HG03571 (cell line): ENCODE results near the gene PRICKLE2.

Experiments
- ATAC-seq: cut with Tn5 transposase; IDR thresholded peaks from one replicate; pipeline ENCODE4 v1.9.1; 2021; ENCODE audit not compliant: unreplicated experiment

Gene PRICKLE2

DNA sequence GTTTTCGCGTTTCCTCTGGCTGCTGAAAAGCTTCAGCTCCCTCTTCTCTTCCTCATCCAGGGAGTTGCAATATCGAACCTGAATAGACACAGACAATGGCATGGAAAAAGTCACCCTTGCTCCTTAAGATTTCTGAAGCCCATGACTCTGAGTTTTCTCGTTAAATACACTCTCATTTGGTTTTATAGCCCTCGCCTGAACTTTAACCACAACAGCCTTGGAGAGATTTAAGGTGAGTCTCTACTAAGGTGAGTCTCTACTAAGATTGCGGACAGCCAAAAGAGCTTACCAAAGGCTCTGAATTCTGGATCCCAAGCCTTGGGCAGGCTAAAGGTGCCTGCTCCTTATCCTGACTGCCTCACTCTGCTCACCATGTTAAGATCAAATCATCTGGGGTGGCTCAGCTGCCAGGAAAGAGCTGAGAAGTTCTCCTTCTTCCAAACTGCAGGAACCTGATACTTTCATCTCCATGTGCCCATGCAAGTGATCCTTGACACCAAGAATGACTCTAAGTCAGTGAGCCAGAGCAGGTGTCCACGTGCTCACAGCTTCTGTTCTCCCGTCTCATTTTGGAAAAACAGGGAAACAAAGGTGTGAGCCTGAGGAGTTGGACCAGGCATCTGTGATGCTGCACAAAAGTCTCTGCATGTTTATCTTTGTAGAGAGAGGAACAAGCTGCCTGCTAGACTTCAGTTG is 65.1 kb downstream of the PRICKLE2 start:
- no peak for ATAC-seq

DNA sequence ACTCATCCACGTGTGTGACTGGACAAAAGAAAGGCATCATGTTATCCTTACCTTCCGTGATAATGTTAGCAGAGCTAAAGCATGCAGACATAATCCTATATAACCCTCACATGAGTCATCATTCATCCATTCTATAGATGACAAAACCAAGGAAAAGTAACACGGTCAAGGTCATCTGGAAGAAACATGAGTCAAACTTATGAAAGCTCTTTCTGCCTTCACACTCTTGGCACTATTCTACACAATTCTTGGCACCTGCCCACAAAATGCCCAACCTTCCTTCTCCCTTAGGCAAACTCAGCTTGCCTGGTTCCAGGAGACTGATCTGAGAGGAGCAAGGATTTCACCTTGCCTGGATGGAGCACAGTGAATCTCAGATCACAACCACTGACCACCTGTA is 66.9 kb downstream of the PRICKLE2 start:
- no peak for ATAC-seq

GRCh38 chr3:64157150-64158035 is 67.9 kb downstream of the PRICKLE2 start:
- ATAC-seq, result no peak

- no peak for ATAC-seq
Observed at GRCh38 chr3:64155328-64155727, 69.9 kb downstream of the PRICKLE2 start.

DNA sequence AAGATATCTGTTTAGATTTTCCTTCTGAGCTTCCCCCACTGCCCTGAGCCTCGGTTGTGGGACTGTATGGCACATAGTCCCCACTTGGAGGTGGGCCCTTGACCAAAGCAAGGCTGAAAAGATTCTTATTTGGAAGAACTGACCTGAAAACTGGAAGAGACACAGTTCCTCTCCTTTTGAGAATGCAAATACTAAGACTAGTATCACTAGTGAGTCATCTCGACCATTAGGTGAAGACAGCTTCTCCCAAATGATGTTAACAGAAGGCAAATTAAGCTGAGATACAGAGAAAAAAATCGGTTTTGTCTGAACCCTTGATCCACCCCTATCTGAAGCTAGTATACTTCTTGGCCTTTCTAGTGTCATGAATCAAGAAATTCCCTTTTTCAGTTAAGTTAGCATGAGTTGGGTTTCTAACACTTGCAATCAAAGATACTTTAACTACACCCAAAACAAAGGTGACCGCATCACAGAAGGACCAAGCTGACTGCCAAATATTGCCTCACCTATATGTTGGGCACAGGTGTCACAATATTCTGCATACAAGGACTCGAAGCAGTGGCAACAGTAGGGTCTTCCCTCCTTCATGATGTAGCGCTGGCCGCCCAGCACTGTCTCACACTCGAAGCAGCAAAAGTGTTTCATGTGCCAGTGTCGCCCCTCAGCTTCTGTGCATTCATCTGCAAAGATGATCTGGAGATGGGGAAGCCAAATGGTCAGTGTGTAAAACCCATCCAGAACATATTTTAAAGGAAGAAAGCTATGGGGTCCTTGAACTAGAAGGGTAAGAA is 72.4 kb downstream of the PRICKLE2 start:
- ATAC-seq, result no peak

DNA sequence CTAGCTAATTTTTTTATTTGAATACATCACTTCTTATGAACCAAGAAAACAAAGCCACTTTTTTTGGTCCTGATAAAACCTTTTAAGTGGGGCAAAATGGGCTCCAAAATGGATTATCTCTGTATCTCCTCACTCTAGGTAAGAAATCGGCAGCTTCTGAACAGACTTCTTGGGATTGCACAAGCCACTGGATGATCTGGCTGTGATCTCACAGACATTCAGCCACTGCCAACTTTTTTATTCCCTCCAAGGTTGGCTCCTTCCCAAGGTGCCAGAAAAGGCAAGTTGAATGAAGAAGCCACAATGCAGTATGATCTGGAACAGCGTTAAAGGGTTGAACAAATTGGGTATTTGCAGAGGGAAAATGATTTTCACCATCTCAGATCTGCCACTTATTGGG is 73.2 kb downstream of the PRICKLE2 start:
- no peak for ATAC-seq

DNA sequence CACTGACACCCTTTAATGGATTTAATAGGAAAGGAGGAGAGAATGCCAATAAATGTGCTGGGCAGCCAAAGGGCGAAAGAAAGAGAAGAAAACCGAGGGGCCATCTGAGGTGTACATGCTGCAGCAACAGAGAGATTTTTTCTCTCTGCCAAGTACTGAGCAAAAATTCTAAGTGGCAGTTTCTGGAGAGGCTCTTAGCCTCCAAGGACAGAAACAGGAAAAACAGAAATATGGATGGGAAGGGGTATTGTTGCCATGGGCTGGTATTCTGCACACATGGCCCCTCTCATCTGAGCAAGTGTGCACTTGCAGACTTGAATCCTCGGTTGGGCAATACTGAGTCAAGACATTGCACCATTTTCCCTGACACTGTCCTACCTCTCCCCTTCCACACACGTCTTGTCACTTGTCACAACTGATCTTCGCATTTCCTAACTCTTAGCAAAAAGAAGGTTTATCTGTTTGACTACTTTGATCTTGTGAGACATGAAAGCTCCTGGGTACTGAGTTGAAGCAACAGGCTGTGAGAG is 73.9 kb downstream of the PRICKLE2 start:
- ATAC-seq, result no peak

DNA sequence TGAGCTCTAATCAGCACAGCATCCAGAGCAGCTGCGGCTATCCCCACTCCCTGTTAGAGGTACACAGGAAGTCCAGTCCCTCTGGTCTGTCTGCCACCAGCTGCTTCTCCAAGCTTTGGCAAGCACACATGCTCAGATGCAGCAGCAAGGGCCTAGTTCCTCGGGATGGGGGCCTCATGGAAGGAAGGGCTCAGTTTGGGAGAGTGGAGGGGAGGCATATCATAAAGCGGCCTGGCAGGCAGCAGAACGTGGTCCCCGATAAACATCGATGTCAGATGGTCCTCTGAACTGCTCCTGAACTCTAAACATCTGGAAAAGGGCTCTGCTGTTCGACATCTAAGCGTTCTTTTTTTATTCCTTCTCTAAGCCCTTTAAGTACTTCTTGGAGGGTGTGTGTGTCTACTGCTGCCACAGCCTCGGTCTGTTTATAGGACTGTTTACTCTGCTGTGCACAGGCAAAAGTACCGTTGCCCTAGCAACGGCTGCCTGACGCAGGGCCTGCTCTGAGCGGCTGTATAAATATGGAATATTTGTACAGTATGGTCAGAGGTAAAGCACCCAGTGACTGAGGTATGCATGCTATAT is 74.6 kb downstream of the PRICKLE2 start:
- ATAC-seq, result no peak

GRCh38 chr3:64149886-64150285 is 75.4 kb downstream of the PRICKLE2 start:
- ATAC-seq, result no peak

DNA sequence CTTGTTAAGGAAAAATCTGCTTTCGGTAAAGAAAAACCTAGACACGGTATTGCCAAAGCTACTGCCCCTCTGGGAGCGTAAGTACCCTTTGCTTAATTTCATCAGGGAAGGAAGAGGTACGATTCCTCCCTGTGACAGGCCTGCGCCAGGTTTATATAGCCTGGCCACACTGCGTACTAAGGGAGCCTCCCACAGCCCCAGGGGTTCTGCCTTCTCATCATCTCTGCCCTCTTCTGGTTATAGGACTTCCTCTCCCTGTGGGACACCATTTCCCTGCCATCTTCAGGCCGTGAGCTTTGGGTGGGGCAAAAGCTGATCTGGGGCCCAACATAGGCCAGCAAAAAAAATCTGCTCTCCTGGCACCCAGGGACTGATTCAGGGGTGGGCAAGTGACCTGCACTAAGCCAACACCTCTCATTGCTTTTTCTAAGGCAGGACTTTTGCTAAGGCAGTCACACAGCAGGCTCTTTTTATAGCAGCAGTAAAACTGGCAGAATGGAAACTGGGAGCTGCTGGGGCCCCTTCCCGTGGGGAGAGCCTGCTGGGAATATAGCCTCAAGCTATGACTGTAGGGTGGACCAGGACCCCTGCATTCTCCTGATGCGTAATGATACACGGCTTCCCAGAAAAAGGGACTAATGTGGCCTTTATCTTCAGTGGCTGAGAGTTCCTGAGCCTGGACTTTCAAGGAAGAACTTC is 76.2 kb downstream of the PRICKLE2 start:
- no peak for ATAC-seq

- ATAC-seq, result no peak
Observed at GRCh38 chr3:64147211-64147610, 78.1 kb downstream of the PRICKLE2 start.

DNA sequence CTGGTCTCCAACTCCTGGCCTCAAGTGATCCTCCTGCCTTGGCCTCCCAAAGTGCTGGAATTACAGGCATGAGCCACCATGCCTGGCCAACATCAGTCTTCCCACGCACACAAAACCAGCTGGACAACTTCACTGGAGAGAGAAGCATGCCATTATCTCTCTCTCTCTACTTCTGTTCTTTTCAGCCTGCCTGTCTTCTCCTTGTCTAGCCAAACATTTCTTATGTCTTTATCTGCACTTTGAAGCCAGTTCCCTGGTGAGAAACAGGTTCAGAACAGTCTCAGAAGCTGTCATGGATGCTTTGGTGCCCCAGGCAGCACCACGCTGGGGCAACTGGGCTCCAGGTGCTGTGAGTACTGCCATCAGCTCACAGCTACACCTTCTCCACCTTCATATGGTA is 79.8 kb downstream of the PRICKLE2 start:
- no peak for ATAC-seq

DNA sequence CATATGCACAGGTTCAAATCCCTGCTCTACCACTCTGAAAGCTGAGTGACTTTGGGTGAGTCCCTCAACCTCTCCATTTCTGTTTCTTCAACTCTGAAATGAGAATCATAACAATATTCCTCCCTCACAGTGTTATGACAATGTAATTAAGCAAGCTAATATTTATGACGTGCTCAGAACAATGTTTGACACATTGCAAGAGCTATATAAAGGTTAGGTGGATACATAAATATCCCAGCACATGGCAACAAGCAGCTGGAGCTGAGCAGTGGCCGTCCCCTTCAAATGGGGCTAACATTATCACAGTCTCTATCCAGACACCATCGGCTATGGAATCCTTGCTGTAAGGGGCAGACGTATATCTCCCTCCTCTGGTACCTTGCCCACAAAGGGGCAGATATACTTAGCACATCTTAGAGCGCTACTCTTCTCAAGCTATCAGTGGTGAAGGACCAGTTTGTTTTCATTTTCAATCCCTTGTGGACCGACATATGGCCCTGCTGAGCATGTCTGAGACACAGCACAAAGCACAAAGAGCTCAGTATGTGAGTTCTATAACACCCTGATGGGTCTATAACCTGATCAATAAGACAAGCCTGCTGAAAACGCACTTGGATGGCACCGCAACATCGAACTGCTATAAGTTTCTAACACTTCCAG is 80.9 kb downstream of the PRICKLE2 start:
- no peak for ATAC-seq

DNA sequence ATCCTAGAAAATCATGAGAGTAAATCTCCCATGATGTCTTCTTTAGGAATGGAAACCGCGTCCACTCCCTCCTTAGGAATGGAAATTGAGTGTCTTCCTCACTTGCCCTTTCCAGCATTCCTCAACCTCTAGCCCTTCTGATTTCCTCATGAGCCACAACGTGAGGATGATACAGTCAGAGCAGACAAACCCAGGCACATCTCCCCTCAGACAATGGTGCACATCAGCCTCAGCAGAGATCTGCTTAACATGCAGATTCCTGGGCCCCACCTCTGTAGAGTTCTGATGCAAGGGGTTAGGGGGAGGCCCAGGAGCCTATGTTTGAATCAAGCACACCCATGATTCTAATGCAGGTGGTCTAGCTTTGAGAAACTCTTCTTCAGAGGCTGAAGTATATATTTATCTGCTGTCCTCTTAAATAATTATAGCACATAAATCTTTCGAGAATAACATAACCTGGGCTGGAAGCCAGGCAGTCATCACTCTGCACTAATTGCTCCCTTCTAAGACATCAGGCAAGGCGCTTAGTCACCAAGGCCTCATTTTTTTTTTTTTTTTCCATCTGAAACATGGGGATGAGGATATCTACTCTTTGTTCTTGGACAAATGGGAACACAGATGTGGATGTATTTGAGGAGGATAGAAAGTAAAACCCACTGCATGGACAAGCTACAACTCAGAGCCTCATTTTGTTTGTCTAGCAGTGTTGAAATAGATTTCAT is 81.7 kb downstream of the PRICKLE2 start:
- no peak for ATAC-seq

DNA sequence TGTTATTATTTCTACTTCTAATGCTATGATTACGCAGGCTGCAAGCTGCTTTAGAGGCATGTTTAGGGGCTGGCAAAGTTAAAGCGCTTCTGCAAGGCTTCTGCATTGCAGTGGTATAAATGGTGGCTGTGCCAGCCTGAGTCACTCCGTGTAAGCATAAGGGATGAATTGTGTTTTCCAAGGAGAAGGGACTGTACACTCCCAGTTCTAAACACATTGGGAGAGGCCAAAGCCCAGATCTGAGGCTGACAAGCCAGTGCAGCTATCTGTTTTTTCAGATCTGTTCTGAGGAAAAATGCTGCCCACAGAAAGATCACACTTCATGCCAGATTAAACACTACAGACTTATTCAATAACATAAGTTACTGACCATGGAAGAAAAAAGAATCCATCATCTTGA is 83.8 kb downstream of the PRICKLE2 start:
- no peak for ATAC-seq

- no peak for ATAC-seq
Observed at GRCh38 chr3:64140651-64141050, 84.6 kb downstream of the PRICKLE2 start.

DNA sequence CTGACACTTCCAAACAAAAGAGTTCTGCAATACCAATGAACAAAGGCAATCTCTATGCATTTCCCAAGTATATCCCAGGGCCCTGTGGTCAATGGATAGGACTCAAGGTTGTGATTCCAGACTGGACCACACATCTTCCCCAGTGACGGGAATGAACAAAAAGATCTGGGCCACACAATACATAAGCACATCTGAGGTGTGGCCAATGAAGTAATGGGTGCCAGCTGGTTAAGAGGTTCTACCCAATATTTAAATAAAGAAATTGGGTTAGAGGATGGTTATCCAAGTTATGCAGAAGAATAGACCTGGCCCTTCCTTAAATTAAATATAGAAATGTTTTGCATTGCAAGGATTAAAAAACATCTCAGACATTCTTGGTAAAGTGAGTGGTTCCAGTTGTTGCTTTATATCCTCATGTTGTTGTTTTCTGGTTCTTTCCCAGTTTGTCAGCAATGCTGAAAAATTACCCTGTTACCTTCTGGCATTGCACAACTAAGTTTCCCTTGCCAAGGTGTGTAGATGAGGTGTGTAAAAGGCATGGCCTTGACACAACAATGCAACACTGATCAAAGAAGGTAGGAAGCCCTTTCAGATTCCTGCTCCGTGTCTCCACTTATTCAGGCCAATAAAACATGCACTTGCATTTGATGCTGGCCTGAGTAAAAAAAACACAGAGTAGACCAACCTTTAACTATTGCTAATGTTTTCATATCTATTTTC is 86.5 kb downstream of the PRICKLE2 start:
- no peak for ATAC-seq

GRCh38 chr3:64138046-64138445 is 87.2 kb downstream of the PRICKLE2 start:
- ATAC-seq, result no peak

DNA sequence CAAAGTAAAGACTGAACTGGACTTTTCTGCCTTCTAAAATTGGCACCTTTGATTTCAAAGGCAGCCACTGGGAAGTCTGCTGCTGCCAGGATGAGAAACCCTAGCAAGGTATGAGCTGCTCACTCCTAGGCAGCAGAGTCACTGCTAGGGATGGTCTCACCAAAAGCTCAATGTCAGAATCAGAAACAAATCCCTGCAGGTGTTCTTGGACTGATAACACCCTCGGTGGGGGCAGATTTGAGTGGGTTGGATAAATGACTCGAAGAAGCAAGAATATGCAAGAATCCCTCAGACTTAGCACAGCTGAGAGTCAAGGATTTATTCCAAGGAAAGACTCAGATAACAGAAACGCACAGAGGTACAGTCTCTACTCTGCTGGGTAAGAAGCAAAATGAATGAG is 90.4 kb downstream of the PRICKLE2 start:
- ATAC-seq, result no peak
